ENCODE measurements around the gene EVC.

EVC gene

GRCh38 chr4:5796976-5797375 lies 86.0 kb downstream of the EVC start:
- Histone ChIP-seq H3K9ac (ENCODE audit: low read length) (no peak overlapping the region), H3K79me2 (ENCODE audit: low read length) (no peaks in the 10 kb centered on the region), H3K4me2 (ENCODE audit: low read length) (no peak overlapping the region), H3K9me3 (ENCODE audit: insufficient read depth, low read length) (no peaks in the 10 kb centered on the region), H4K20me1 (ENCODE audit: insufficient read depth, low read length) (no peaks in the 10 kb centered on the region), H3K27ac (ENCODE audit: low read length) (no peak overlapping the region), H3K4me1 (ENCODE audit: low read length) (no peaks in the 10 kb centered on the region), H3K36me3 (replicated peaks; ENCODE audit: low read depth, low read length) (peaks cover 4% of the 10 kb centered on the region), H2AFZ (ENCODE audit: low read depth, low read length) (no peak overlapping the region), H3K27me3 (ENCODE audit: low read depth, low read length) (no peaks in the 10 kb centered on the region), H3K4me3 (ENCODE audit: low read length) (no peak overlapping the region)
- TF ChIP-seq EZH2phosphoT487 (IDR thresholded peaks at IDR 0.05; ENCODE audit: low read depth) (no peak), CTCF (IDR thresholded peaks at IDR 0.05; ENCODE audit: low read depth, low read length) (no peak)

GRCh38 chr4:5797866-5798265 lies 86.9 kb downstream of the EVC start:
- H3K9me3 ChIP-seq (ENCODE audit: insufficient read depth, low read length), result no peaks in the 10 kb centered on the region
- H3K79me2 ChIP-seq (ENCODE audit: low read length), result no peaks in the 10 kb centered on the region
- H3K4me2 ChIP-seq (ENCODE audit: low read length), result no peak overlapping the region
- H4K20me1 ChIP-seq (ENCODE audit: insufficient read depth, low read length), result no peaks in the 10 kb centered on the region
- H3K36me3 ChIP-seq (replicated peaks; ENCODE audit: low read depth, low read length), result peaks cover 4% of the 10 kb centered on the region
- no peak for TF ChIP-seq CTCF (IDR thresholded peaks at IDR 0.05; ENCODE audit: low read depth, low read length)
- no peak for TF ChIP-seq EZH2phosphoT487 (IDR thresholded peaks at IDR 0.05; ENCODE audit: low read depth)
- no peaks in the 10 kb centered on the region for H3K4me1 ChIP-seq (ENCODE audit: low read length)
- no peak overlapping the region for H3K4me3 ChIP-seq (ENCODE audit: low read length)
- no peaks in the 10 kb centered on the region for H3K27me3 ChIP-seq (ENCODE audit: low read depth, low read length)
- no peak overlapping the region for H3K27ac ChIP-seq (ENCODE audit: low read length)
- no peak overlapping the region for H3K9ac ChIP-seq (ENCODE audit: low read length)
- no peak overlapping the region for H2AFZ ChIP-seq (ENCODE audit: low read depth, low read length)

DNA sequence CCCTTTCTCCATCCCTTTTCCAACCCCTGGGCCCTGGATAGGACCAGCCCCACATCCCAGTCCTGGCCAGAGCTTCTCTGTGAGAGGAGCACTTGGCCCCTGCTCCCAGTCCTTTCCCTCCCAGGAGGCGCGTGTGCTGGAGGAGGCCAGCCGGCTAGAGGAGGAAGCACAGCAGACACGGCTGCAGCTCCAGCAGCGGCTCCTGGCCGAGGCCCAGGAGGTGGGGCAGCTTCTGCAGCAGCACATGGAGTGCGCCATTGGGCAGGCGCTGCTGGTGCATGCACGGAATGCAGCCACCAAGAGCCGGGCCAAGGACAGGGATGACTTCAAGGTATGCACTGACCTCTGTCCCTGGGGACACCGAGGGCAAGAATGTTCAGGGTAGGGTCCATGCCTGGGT lies 87.5 kb downstream of the EVC start:
- Histone ChIP-seq H3K4me2 (ENCODE audit: low read length) (no peak overlapping the region), H3K27me3 (ENCODE audit: low read depth, low read length) (no peaks in the 10 kb centered on the region), H3K79me2 (ENCODE audit: low read length) (no peaks in the 10 kb centered on the region), H3K9ac (ENCODE audit: low read length) (no peak overlapping the region), H3K4me1 (ENCODE audit: low read length) (no peaks in the 10 kb centered on the region), H2AFZ (ENCODE audit: low read depth, low read length) (no peak overlapping the region), H4K20me1 (ENCODE audit: insufficient read depth, low read length) (no peaks in the 10 kb centered on the region), H3K4me3 (ENCODE audit: low read length) (no peak overlapping the region), H3K9me3 (ENCODE audit: insufficient read depth, low read length) (no peaks in the 10 kb centered on the region), H3K27ac (ENCODE audit: low read length) (no peak overlapping the region), H3K36me3 (replicated peaks; ENCODE audit: low read depth, low read length) (peaks cover 4% of the 10 kb centered on the region)
- no peak for TF ChIP-seq CTCF (IDR thresholded peaks at IDR 0.05; ENCODE audit: low read depth, low read length)
- no peak for TF ChIP-seq EZH2phosphoT487 (IDR thresholded peaks at IDR 0.05; ENCODE audit: low read depth)

DNA sequence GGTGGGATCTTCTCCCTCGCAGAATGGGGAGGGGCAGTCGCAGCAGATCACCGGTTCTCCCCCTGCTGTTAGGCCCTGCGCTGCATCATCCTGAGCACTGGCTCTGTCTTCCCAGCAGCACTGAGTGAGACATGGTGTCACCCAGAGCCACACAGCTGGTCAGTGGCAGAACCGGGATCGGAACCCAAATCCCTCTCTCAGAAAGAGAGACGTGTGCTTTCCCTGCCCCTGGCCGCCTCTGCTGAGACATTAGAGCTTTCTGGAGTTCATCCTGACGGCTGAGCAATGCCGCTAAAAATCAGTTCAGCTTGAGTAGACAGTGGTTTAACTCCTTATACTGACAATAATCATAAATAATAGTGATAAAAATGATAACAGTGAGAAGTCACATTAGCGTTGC lies 87.9 kb downstream of the EVC start:
- Histone ChIP-seq H3K27me3 (ENCODE audit: low read depth, low read length) (no peaks in the 10 kb centered on the region), H3K4me3 (ENCODE audit: low read length) (no peak overlapping the region), H3K4me2 (ENCODE audit: low read length) (no peak overlapping the region), H3K9me3 (ENCODE audit: insufficient read depth, low read length) (no peaks in the 10 kb centered on the region), H3K4me1 (ENCODE audit: low read length) (no peaks in the 10 kb centered on the region), H3K36me3 (replicated peaks; ENCODE audit: low read depth, low read length) (peaks cover 4% of the 10 kb centered on the region), H2AFZ (ENCODE audit: low read depth, low read length) (no peak overlapping the region), H3K79me2 (ENCODE audit: low read length) (no peaks in the 10 kb centered on the region), H3K27ac (ENCODE audit: low read length) (no peak overlapping the region), H3K9ac (ENCODE audit: low read length) (no peak overlapping the region), H4K20me1 (ENCODE audit: insufficient read depth, low read length) (no peaks in the 10 kb centered on the region)
- TF ChIP-seq CTCF (IDR thresholded peaks at IDR 0.05; ENCODE audit: low read depth, low read length), result no peak
- no peak for TF ChIP-seq EZH2phosphoT487 (IDR thresholded peaks at IDR 0.05; ENCODE audit: low read depth)

All from OCI-LY3 (cell line).